ENCODE measurements around the gene PRPF8.

The PRPF8 gene

DNA sequence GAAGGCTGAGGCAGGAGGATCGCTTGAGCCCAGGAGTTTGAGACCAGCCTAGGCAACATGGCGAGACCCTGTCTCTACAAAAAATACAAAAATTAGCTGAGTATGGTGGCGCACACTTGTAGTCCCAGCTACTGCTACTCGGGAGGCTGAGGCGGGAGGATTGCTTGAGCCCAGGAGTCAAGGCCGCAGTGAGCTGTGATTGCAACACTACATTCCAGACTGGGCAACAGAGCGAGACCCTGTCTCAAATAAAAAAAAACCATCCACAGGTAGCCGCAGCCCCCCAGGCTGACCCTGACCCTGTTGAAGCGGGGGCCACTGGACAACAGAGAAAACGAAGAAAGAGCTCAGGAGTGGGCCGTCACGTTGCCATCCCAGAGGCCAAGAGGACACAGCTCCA lies 60.0 kb downstream of the PRPF8 start:
- Histone ChIP-seq H4K12ac (ENCODE audit: low read depth, low read length) (no peak overlapping the region), H2BK12ac (ENCODE audit: low read length) (no peak overlapping the region), H3K9me3 (ENCODE audit: insufficient read depth, low read depth, low read length) (peaks cover 2% of the 10 kb centered on the region), H4K91ac (ENCODE audit: low read depth, low read length) (no peak overlapping the region), H3K27me3 (ENCODE audit: insufficient read depth, low read length) (no peaks in the 10 kb centered on the region), H3K4me2 (ENCODE audit: low read length) (no peak overlapping the region), H3K4me3 (ENCODE audit: low read depth, low read length) (no peak overlapping the region), H3K36me3 (ENCODE audit: control insufficient read depth in 1 of 2, insufficient read depth in 2 of 2, low read length in 2 of 2) (peaks cover 0 to 9% of the 10 kb centered on the region in 2 experiments), H2BK120ac (ENCODE audit: insufficient read depth, low read length, poor library complexity) (no peak overlapping the region), H3K18ac (ENCODE audit: low read length) (no peak overlapping the region), H3K4ac (ENCODE audit: low read depth, low read length) (no peak overlapping the region), H2AFZ (ENCODE audit: insufficient read depth, low read length, poor library complexity) (no peak overlapping the region), H2AK5ac (ENCODE audit: low read length) (no peak overlapping the region), H3K23ac (ENCODE audit: low read length) (no peak overlapping the region), H3K9ac (ENCODE audit: low read length) (no peak overlapping the region), H2BK5ac (ENCODE audit: low read depth, low read length, poor library complexity) (no peak overlapping the region), H3K79me1 (ENCODE audit: low read length) (peaks cover 29% of the 10 kb centered on the region), H3K27ac (ENCODE audit: low read depth, low read length) (no peak overlapping the region), H4K8ac (ENCODE audit: low read depth, low read length) (no peak overlapping the region), H3K79me2 (ENCODE audit: control insufficient read depth, insufficient read depth, low read length, poor library complexity) (peaks cover 8% of the 10 kb centered on the region), H3K14ac (ENCODE audit: low read length) (no peak overlapping the region), H3K4me1 (ENCODE audit: control insufficient read depth in 1 of 2, insufficient read depth in 2 of 2, low read length in 2 of 2) (peaks cover 12 to 25% of the 10 kb centered on the region in 2 experiments)
- no peak for DNase-seq
- no CpG with 5 or more reads among the region's 12 CpGs for WGBS (ENCODE audit: extremely low coverage, insufficient coverage, insufficient read length)

DNA sequence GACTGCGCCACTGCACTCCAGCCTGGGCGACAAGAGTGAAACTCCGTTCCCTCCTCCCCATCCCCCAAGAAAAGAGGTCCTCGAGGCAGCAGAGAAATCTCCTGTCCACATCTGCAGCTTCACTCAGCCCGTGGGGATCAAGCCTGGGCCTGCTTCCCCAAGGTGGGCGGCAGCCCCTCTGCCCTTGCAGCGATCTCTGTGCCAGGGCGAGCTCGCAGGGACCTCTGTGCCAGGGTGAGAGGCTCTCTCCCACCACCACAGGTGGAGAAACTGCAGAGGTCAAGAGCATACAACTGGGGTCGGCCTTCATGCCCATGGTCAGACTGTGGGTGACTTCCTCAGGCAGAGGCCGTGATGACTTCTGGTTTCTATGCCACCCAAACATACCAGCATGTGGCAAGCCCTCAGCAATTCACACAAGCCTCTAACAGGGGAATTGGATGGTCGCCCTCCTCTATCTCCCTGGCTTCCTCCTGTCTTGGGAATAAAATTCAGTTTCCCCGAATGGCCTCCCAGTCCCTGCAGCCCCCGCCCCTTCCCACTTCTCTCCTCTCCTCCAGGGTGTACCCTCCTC lies 61.5 kb downstream of the PRPF8 start:
- Histone ChIP-seq H2AFZ (ENCODE audit: insufficient read depth, low read length, poor library complexity) (no peak overlapping the region), H4K91ac (ENCODE audit: low read depth, low read length) (peak overlapping the region; percentile 53), H3K4ac (ENCODE audit: low read depth, low read length) (no peak overlapping the region), H2BK120ac (ENCODE audit: insufficient read depth, low read length, poor library complexity) (no peak overlapping the region), H3K9ac (ENCODE audit: low read length) (no peak overlapping the region), H3K79me1 (ENCODE audit: low read length) (peaks cover 22% of the 10 kb centered on the region), H3K9me3 (ENCODE audit: insufficient read depth, low read depth, low read length) (peaks cover 2% of the 10 kb centered on the region), H3K27me3 (ENCODE audit: insufficient read depth, low read length) (no peaks in the 10 kb centered on the region), H3K18ac (ENCODE audit: low read length) (no peak overlapping the region), H3K4me3 (ENCODE audit: low read depth, low read length) (no peak overlapping the region), H3K79me2 (ENCODE audit: control insufficient read depth, insufficient read depth, low read length, poor library complexity) (peaks cover 6% of the 10 kb centered on the region), H4K8ac (ENCODE audit: low read depth, low read length) (no peak overlapping the region), H3K4me1 (ENCODE audit: control insufficient read depth in 1 of 2, insufficient read depth in 2 of 2, low read length in 2 of 2) (peaks cover 12 to 24% of the 10 kb centered on the region in 2 experiments), H4K12ac (ENCODE audit: low read depth, low read length) (no peak overlapping the region), H3K36me3 (ENCODE audit: control insufficient read depth in 1 of 2, insufficient read depth in 2 of 2, low read length in 2 of 2) (peaks cover 6 to 14% of the 10 kb centered on the region in 2 experiments), H3K14ac (ENCODE audit: low read length) (no peak overlapping the region), H3K4me2 (ENCODE audit: low read length) (no peak overlapping the region), H2AK5ac (ENCODE audit: low read length) (no peak overlapping the region), H3K23ac (ENCODE audit: low read length) (no peak overlapping the region), H3K27ac (ENCODE audit: low read depth, low read length) (no peak overlapping the region), H2BK12ac (ENCODE audit: low read length) (no peak overlapping the region), H2BK5ac (ENCODE audit: low read depth, low read length, poor library complexity) (no peak overlapping the region)
- WGBS (ENCODE audit: extremely low coverage, insufficient coverage, insufficient read length) = no CpG with 5 or more reads among the region's 14 CpGs
- no peak for DNase-seq

DNA sequence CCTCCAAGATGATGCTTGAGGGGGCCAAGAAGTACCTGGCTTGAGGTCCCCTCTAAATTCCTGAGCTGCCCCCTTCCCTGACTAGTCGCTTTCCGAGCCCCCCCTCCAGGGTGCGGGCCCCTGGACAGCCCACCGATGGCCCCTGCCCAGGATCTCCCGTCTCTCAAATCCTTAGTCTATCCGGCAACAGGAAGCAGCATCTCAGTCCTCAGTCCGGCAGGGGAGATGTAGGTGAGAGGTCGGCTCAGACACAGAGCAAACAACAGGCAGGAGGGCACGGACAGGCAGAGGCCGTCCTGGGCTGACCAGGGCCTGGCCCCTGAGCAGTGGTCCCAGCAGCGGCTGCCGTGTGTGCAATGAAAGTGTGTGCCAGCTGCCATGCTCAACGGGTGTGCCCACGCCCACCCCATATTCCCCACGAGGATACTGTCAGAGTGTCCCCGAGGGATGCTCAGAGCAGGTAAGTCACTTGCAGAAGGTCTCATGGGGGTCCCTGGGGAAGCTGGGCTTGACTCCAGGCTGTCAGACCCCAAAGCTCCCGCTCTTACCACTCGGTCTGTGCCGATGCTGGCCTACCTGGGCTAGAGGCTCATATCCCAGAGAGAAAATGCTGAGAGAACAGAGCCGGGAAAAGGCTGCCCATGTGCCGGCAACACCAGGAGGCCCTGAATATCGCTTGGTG lies 63.3 kb downstream of the PRPF8 start:
- Histone ChIP-seq H2BK12ac (ENCODE audit: low read length) (peak overlapping the region; percentile 59), H3K14ac (ENCODE audit: low read length) (peak overlapping the region; percentile 69), H3K4ac (ENCODE audit: low read depth, low read length) (peak overlapping the region; percentile 17), H3K4me3 (ENCODE audit: low read depth, low read length) (no peak overlapping the region), H3K4me2 (ENCODE audit: low read length) (no peak overlapping the region), H4K8ac (ENCODE audit: low read depth, low read length) (peak overlapping the region; percentile 73), H3K79me2 (ENCODE audit: control insufficient read depth, insufficient read depth, low read length, poor library complexity) (peaks cover 4% of the 10 kb centered on the region), H4K91ac (ENCODE audit: low read depth, low read length) (peak overlapping the region; percentile 82), H3K36me3 (ENCODE audit: control insufficient read depth in 1 of 2, insufficient read depth in 2 of 2, low read length in 2 of 2) (peaks cover 14 to 22% of the 10 kb centered on the region in 2 experiments), H3K23ac (ENCODE audit: low read length) (no peak overlapping the region), H3K9me3 (ENCODE audit: insufficient read depth, low read depth, low read length) (peaks cover 2% of the 10 kb centered on the region), H3K79me1 (ENCODE audit: low read length) (peaks cover 16% of the 10 kb centered on the region), H3K9ac (ENCODE audit: low read length) (no peak overlapping the region), H2AK5ac (ENCODE audit: low read length) (peak overlapping the region; percentile 72), H3K27ac (ENCODE audit: low read depth, low read length) (peak overlapping the region; percentile 26), H2AFZ (ENCODE audit: insufficient read depth, low read length, poor library complexity) (no peak overlapping the region), H3K27me3 (ENCODE audit: insufficient read depth, low read length) (no peaks in the 10 kb centered on the region), H2BK5ac (ENCODE audit: low read depth, low read length, poor library complexity) (peak overlapping the region; percentile 42), H3K4me1 (ENCODE audit: control insufficient read depth in 1 of 2, insufficient read depth in 2 of 2, low read length in 2 of 2) (peaks cover 12 to 18% of the 10 kb centered on the region in 2 experiments), H2BK120ac (ENCODE audit: insufficient read depth, low read length, poor library complexity) (peak overlapping the region; percentile 58), H4K12ac (ENCODE audit: low read depth, low read length) (no peak overlapping the region), H3K18ac (ENCODE audit: low read length) (peak overlapping the region; percentile 72)
- peak in 1 of 2 donors; percentile 62 for DNase-seq
- WGBS (ENCODE audit: extremely low coverage, insufficient coverage, insufficient read length) = no CpG with 5 or more reads among the region's 22 CpGs

DNA sequence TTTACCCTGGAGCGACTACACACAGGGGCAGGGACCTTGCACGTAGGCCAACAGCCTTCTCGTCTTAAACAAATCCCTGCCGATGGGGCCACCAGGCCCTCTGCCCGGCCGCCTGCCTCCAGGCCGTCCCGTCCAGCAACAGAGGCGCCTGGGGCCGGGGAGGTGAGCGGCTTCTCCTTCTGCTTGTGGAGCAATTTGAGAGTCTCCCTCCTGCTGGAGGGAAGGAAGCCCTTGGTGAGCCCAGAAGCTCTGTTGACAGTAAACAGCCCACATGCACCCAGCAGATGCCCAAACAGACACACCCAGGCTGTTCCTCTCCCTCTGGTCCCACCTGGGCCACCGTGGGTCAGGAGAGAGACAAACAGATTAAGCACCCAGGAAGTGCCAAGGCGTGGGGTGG lies 64.2 kb downstream of the PRPF8 start:
- Histone ChIP-seq H3K4ac (ENCODE audit: low read depth, low read length) (no peak overlapping the region), H3K4me3 (ENCODE audit: low read depth, low read length) (no peak overlapping the region), H3K27ac (ENCODE audit: low read depth, low read length) (no peak overlapping the region), H4K91ac (ENCODE audit: low read depth, low read length) (peak overlapping the region; percentile 82), H3K14ac (ENCODE audit: low read length) (no peak overlapping the region), H3K4me1 (ENCODE audit: control insufficient read depth in 1 of 2, insufficient read depth in 2 of 2, low read length in 2 of 2) (peaks cover 12 to 18% of the 10 kb centered on the region in 2 experiments), H2BK12ac (ENCODE audit: low read length) (no peak overlapping the region), H3K4me2 (ENCODE audit: low read length) (no peak overlapping the region), H4K12ac (ENCODE audit: low read depth, low read length) (no peak overlapping the region), H4K8ac (ENCODE audit: low read depth, low read length) (no peak overlapping the region), H3K23ac (ENCODE audit: low read length) (no peak overlapping the region), H2AFZ (ENCODE audit: insufficient read depth, low read length, poor library complexity) (no peak overlapping the region), H3K36me3 (ENCODE audit: control insufficient read depth in 1 of 2, insufficient read depth in 2 of 2, low read length in 2 of 2) (peaks cover 17 to 26% of the 10 kb centered on the region in 2 experiments), H3K9ac (ENCODE audit: low read length) (no peak overlapping the region), H3K79me2 (ENCODE audit: control insufficient read depth, insufficient read depth, low read length, poor library complexity) (peaks cover 4% of the 10 kb centered on the region), H3K9me3 (ENCODE audit: insufficient read depth, low read depth, low read length) (peaks cover 2% of the 10 kb centered on the region), H2BK120ac (ENCODE audit: insufficient read depth, low read length, poor library complexity) (no peak overlapping the region), H3K27me3 (ENCODE audit: insufficient read depth, low read length) (no peaks in the 10 kb centered on the region), H3K79me1 (ENCODE audit: low read length) (peaks cover 16% of the 10 kb centered on the region), H2AK5ac (ENCODE audit: low read length) (no peak overlapping the region), H3K18ac (ENCODE audit: low read length) (no peak overlapping the region), H2BK5ac (ENCODE audit: low read depth, low read length, poor library complexity) (peak overlapping the region; percentile 13)
- DNase-seq = peak; percentile 93 to 94
- WGBS (ENCODE audit: extremely low coverage, insufficient coverage, insufficient read length) = no CpG with 5 or more reads among the region's 13 CpGs

All from trophoblast cell (in vitro differentiated cells and primary cell).